AG10803 (cell line): ENCODE results near the gene EIF3D.

Experiments
- DNase-seq: peaks from one replicate; pipeline ENCODE4 v3.0.0; 2010; ENCODE audit warnings: low read depth
- H3K4me3 ChIP-seq: 2 replicates; pipeline ENCODE4 v1.5.1; 2011; ENCODE audit warnings: mild to moderate bottlenecking, low read length, control low read depth
- TF ChIP-seq, protein P1 (sequence below): conservative IDR thresholded peaks from 2 replicates; pipeline ENCODE4 v1.5.1; 2011; ENCODE audit warnings: mild to moderate bottlenecking, low read length, control low read depth, inconsistent platforms

Gene EIF3D

DNA sequence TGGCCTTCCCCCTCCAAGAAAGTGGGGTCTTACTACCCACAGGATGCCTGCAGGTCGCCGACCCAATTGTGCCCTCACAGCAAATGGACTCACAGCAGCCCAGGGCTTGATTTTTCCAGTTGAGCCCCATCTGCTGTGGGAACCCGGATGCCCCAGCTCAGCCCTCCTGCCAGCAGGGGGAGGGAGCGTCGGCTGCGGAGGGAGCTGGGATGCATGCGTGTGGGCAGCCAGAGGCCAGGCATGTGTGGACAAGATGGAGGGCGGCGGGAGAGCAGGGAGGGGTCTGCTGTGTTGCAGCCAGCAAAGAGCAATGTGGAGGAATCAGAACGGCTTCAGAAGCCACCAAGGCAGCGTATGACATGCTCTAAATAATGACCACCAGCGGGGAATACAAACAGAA is 41.0 kb upstream of the EIF3D start:
- peak; percentile 55 for DNase-seq
- TF ChIP-seq, protein P1, sequence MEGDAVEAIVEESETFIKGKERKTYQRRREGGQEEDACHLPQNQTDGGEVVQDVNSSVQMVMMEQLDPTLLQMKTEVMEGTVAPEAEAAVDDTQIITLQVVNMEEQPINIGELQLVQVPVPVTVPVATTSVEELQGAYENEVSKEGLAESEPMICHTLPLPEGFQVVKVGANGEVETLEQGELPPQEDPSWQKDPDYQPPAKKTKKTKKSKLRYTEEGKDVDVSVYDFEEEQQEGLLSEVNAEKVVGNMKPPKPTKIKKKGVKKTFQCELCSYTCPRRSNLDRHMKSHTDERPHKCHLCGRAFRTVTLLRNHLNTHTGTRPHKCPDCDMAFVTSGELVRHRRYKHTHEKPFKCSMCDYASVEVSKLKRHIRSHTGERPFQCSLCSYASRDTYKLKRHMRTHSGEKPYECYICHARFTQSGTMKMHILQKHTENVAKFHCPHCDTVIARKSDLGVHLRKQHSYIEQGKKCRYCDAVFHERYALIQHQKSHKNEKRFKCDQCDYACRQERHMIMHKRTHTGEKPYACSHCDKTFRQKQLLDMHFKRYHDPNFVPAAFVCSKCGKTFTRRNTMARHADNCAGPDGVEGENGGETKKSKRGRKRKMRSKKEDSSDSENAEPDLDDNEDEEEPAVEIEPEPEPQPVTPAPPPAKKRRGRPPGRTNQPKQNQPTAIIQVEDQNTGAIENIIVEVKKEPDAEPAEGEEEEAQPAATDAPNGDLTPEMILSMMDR = peak; percentile 50

DNA sequence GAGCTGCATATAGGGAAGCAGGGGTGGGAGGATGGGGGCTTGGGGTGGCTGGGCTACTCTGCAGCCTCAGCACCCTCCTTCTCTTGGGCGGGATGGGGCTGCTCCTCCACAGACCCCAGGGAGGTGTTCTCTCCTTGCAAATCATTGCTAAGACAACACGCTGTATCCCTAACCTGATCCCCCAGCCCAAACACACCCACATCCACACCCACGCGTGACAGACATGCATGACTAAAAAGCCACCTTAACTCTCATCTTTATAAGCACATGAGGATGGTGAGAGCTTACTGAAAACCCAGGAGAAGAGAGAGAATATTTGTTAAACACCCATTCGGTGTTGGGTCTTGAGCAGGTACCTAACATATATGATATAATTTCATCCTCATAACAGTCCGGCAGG is 39.9 kb upstream of the EIF3D start:
- TF ChIP-seq, protein P1 = no peak
- no peak for DNase-seq
- no peak overlapping the region for H3K4me3 ChIP-seq

More for the DNA sequence above, 41.0 kb upstream of the EIF3D start:
- no peak overlapping the region for H3K4me3 ChIP-seq

DNA sequence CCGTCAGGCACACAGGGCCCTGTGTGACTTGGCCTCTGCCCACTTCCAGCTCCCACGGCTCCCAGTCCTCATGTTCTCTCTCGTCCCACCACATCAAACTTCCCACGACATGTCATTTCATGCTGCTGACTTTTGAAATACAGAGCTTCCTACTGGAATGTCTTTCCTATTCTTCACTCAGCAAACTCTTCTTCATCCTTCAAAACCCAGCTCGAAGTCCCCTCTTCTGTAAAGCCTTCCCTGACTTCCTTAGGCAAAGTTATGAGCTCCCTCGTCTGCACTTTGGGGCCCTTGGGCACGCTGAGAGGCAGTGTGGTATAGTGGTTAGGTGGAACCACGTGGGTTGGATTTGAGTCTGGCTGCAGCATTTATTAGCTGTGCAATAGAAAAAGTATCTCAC is 37.8 kb upstream of the EIF3D start:
- no peak overlapping the region for H3K4me3 ChIP-seq
- DNase-seq = no peak
- TF ChIP-seq, protein P1 = no peak

DNA sequence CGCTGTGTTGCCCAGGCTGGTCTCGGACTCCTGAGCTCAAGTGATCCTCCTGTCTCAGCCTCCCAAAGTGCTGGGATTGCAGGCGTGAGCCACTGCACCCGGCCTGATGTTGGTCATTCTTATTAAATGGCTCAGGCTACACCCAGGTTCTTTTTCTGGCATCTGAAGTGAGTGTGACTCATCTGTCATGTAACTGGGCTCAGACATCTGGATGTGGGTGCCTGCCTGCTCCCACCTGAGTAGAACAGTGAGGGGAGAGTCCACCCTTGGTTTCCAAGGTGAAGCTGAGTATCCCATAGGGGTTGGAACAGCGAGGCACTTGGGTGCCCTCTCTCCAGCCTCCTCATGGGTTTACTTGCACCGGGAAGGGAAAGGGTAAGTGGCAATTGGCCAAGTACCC is 36.7 kb upstream of the EIF3D start:
- TF ChIP-seq, protein P1 = no peak
- H3K4me3 ChIP-seq = no peak overlapping the region
- no peak for DNase-seq

DNA sequence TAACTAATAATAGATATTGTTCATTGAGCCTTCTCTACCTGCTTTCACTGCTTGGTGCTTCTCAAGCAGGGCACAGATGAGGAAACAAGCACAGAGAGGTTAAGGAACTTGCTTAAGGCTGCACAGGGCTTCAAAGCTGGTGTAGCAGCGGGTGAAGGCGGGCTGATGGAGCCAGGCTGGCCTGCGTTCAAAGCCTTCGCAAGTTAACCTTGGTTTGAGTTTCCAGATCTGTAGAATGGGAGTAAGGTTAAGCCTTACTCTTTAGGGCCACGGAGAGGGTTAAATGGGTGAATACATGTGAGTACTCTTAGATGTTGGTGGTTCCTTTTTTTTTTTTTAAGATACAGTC is 36.2 kb upstream of the EIF3D start:
- DNase-seq = no peak
- TF ChIP-seq, protein P1 = no peak
- no peak overlapping the region for H3K4me3 ChIP-seq

DNA sequence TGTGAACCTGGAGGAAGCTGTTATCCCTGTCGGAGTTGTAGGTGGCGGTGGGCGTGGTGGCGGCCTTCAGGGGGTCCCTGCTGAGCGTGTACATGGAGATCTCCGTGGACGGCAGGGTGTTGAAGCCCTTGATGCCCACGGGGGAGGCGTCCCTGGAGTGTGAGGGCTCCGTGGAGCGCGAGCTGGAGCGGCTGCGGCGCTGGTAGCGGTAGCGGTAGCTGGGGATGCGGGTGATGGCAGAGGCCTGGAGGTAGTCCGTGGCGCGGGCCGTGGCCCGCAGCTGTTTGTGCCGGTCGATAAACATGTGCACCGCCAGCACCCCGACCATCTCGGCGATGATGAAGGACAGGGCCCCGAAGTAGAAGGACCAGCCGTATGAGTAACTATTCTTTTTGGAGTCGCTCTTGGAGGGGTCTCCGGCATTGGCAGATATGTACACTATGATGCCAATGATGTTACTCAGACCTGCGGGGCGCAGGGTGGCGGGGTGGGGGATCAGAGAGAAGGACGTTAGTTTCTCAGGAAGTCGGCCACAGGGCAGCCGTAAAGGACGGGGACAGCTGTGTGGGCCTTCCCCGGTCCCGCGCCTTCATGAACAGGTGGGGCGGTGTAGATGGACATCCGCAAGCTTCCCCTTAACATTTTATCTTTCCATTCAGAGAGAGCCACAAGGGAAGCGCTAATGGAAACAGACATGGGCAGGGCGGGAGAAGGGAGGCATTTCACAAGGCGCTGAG is 35.6 kb upstream of the EIF3D start:
- H3K4me3 ChIP-seq = no peak overlapping the region
- DNase-seq = no peak
- TF ChIP-seq, protein P1 = no peak

DNA sequence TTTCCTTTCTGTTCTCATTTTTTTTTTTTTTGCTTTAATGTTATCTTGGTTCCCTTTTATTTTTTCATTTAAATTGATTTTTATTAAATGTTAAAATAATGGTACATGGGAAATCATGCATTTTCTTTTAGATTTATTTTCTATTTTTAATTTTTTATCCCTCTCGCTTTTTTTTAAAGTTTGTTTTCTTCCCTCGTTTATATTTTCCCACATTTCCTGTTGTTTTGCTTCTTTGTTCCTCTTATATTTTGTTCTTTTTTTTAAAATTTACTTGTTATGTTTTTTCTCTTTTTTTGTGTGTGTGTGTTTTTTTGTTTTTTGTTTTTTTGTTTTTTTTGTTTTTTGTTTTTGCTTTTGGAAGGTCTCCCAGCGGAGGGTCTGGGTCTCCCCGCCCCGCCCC is 34.9 kb upstream of the EIF3D start:
- DNase-seq = no peak
- TF ChIP-seq, protein P1 = no peak
- no peak overlapping the region for H3K4me3 ChIP-seq
